DND-41 (cell line): Measurements from ENCODE around the gene KRTAP2-4.

Experiments used
- ATAC-seq: fragments of 200-7000 bp; cut with Tn5 transposase; 3 replicates; pipeline ENCODE4 v1.9.1; 2021; ENCODE audit warnings: low read depth; ENCODE audit not compliant: insufficient read depth
- DNase-seq: peaks from one replicate; pipeline ENCODE4 v3.0.0-alpha.2; 2020
- H2AFZ ChIP-seq: 2 replicates; pipeline ENCODE4 v1.6.0; 2012; ENCODE audit warnings: low read depth, low read length
- H3K27ac ChIP-seq: 2 replicates; pipeline ENCODE4 v1.5.1; 2012; ENCODE audit warnings: low read length, inconsistent platforms
- H3K27me3 ChIP-seq: fragments of 200-600 bp; sonication (generic); 2 replicates; pipeline ENCODE4 v1.6.0; 2012; ENCODE audit warnings: low read length, mild to moderate bottlenecking, inconsistent platforms; ENCODE audit not compliant: insufficient read depth, poor library complexity
- H3K36me3 ChIP-seq: 2 replicates; pipeline ENCODE4 v1.5.1; 2012; ENCODE audit warnings: low read length, inconsistent platforms; ENCODE audit not compliant: insufficient read depth
- H3K4me1 ChIP-seq: 2 replicates; pipeline ENCODE4 v1.5.1; 2012; ENCODE audit warnings: mild to moderate bottlenecking, low read length; ENCODE audit not compliant: insufficient read depth
- H3K4me2 ChIP-seq: 2 replicates; pipeline ENCODE4 v1.6.0; 2012; ENCODE audit warnings: mild to moderate bottlenecking, moderate library complexity, low read length, inconsistent platforms; ENCODE audit not compliant: insufficient read depth
- H3K4me3 ChIP-seq, 2 experiments: fragments of 200-600 bp in 1 of 2; shearing (Covaris generic) in 1 of 2; 2 replicates each; pipeline ENCODE4 v1.5.1; 2012 to 2016; ENCODE audit warnings: inconsistent platforms in 2 of 2, low read length in 2 of 2, mild to moderate bottlenecking in 2 of 2, low read depth in 1 of 2, moderate library complexity in 1 of 2
- H3K79me2 ChIP-seq: 2 replicates; pipeline ENCODE4 v1.6.0; 2012; ENCODE audit warnings: low read length, inconsistent platforms; ENCODE audit not compliant: insufficient read depth
- H3K9ac ChIP-seq: 2 replicates; pipeline ENCODE4 v1.6.0; 2012; ENCODE audit warnings: low read depth, mild to moderate bottlenecking, inconsistent platforms, low read length, moderate library complexity
- H3K9me3 ChIP-seq: 2 replicates; pipeline ENCODE4 v1.5.1; 2012; ENCODE audit warnings: low read length, moderate library complexity, mild to moderate bottlenecking, inconsistent platforms; ENCODE audit not compliant: insufficient read depth, severe bottlenecking
- H4K20me1 ChIP-seq: 2 replicates; pipeline ENCODE4 v1.6.0; 2012; ENCODE audit warnings: low read length; ENCODE audit not compliant: insufficient read depth
- EZH2 ChIP-seq: IDR thresholded peaks from 3 replicates; pipeline ENCODE4 v1.6.1; 2012; ENCODE audit warnings: borderline replicate concordance, low read depth, mild to moderate bottlenecking, moderate library complexity, low read length, inconsistent platforms; ENCODE audit not compliant: severe bottlenecking
- TF ChIP-seq, protein P1 (sequence below): IDR thresholded peaks from 2 replicates; pipeline ENCODE4 v1.5.1; 2012; ENCODE audit warnings: borderline replicate concordance, low read length, moderate library complexity, mild to moderate bottlenecking; ENCODE audit not compliant: poor library complexity, severe bottlenecking; ENCODE audit errors: extremely low read depth

The KRTAP2-4 gene

DNA sequence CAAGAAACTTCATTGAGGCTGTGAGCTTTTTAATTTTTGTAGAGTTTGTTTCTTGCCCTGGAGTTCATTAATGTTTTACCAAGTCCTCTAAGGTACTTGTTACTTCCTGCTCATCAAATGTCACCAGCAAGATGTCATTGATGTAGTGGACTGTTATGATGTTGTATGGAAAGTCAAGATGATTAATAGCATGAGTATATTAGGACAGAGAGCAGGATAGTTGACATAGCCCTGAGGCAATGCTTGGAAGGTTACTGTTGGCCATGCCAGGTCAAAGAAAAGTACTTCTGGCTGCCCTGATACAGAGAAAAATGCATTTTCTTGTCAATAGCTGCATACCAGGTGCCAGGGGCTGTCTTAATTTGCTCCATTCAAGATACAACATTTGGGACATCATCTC is 45.3 kb downstream of the KRTAP2-4 start:
- Histone ChIP-seq H3K9me3 (no peaks in the 10 kb centered on the region), H3K4me1 (no peaks in the 10 kb centered on the region), H4K20me1 (no peaks in the 10 kb centered on the region), H3K27me3 (peaks cover 10% of the 10 kb centered on the region), H2AFZ (no peak overlapping the region), H3K79me2 (no peaks in the 10 kb centered on the region), H3K36me3 (no peaks in the 10 kb centered on the region), H3K4me2 (no peak overlapping the region), H3K4me3 (no peak overlapping the region), H3K27ac (no peak overlapping the region), H3K9ac (no peak overlapping the region)
- TF ChIP-seq, protein P1, sequence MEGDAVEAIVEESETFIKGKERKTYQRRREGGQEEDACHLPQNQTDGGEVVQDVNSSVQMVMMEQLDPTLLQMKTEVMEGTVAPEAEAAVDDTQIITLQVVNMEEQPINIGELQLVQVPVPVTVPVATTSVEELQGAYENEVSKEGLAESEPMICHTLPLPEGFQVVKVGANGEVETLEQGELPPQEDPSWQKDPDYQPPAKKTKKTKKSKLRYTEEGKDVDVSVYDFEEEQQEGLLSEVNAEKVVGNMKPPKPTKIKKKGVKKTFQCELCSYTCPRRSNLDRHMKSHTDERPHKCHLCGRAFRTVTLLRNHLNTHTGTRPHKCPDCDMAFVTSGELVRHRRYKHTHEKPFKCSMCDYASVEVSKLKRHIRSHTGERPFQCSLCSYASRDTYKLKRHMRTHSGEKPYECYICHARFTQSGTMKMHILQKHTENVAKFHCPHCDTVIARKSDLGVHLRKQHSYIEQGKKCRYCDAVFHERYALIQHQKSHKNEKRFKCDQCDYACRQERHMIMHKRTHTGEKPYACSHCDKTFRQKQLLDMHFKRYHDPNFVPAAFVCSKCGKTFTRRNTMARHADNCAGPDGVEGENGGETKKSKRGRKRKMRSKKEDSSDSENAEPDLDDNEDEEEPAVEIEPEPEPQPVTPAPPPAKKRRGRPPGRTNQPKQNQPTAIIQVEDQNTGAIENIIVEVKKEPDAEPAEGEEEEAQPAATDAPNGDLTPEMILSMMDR = no peak
- no peak for TF ChIP-seq EZH2
- DNase-seq (no peak), ATAC-seq (no peak)

DNA sequence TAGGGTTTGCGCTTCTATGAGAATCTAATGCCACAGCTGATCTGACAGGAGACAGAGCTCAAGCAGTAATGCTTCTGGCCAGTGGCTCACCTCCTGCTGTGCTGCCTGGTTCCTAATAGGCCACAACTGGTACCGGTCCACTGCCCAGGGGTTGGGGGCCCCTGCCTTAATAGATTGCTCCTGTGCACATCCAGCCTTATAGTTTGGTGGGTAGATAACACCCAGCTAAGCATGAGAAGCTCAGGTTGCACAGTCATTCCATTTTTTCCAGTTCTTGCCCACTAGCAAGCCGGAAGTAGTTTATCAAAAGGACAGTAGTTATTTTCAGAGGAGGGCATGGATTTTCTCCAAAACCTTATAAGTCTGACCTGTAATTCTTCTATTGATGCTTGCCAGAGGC is 46.3 kb downstream of the KRTAP2-4 start:
- no peaks in the 10 kb centered on the region for H3K79me2 ChIP-seq
- H3K9ac ChIP-seq = no peak overlapping the region
- no peak overlapping the region for H3K4me2 ChIP-seq
- ATAC-seq (no peak), DNase-seq (no peak)
- H4K20me1 ChIP-seq = no peaks in the 10 kb centered on the region
- H3K27ac ChIP-seq = no peak overlapping the region
- TF ChIP-seq EZH2 = no peak
- TF ChIP-seq, protein P1 = no peak
- H3K36me3 ChIP-seq = no peaks in the 10 kb centered on the region
- no peak overlapping the region for H2AFZ ChIP-seq
- H3K9me3 ChIP-seq = no peaks in the 10 kb centered on the region
- H3K4me1 ChIP-seq = no peaks in the 10 kb centered on the region
- H3K4me3 ChIP-seq = no peak overlapping the region
- H3K27me3 ChIP-seq = peaks cover 10% of the 10 kb centered on the region

- Histone ChIP-seq H2AFZ (no peak overlapping the region), H3K4me2 (no peak overlapping the region), H3K4me1 (no peaks in the 10 kb centered on the region), H3K9ac (no peak overlapping the region), H3K9me3 (no peaks in the 10 kb centered on the region), H3K27me3 (peaks cover 10% of the 10 kb centered on the region), H4K20me1 (no peaks in the 10 kb centered on the region), H3K79me2 (no peaks in the 10 kb centered on the region), H3K36me3 (no peaks in the 10 kb centered on the region), H3K27ac (no peak overlapping the region), H3K4me3 (no peak overlapping the region)
- TF ChIP-seq, protein P1 = no peak
- no peak for TF ChIP-seq EZH2
- no peak for DNase-seq
- ATAC-seq = no peak
Measured at GRCh38 chr17:41018541-41018940, 47.1 kb downstream of the KRTAP2-4 start.
